ENCODE results near the gene E2F4. TPM values are rescaled to one million over a fixed set of nuclear protein-coding genes. Genes with fewer than 3 reads are reported as not detected.

The E2F4 gene
- total and polyA plus RNA-seq, 10 of the 15 experiments (the other 5 are each of a cell fraction or from before 2014, with no cell fraction given): 11.7 to 132 (median 95.9) TPM

- TF ChIP-seq, protein P1, sequence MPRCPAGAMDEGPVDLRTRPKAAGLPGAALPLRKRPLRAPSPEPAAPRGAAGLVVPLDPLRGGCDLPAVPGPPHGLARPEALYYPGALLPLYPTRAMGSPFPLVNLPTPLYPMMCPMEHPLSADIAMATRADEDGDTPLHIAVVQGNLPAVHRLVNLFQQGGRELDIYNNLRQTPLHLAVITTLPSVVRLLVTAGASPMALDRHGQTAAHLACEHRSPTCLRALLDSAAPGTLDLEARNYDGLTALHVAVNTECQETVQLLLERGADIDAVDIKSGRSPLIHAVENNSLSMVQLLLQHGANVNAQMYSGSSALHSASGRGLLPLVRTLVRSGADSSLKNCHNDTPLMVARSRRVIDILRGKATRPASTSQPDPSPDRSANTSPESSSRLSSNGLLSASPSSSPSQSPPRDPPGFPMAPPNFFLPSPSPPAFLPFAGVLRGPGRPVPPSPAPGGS (IDR thresholded peaks at IDR 0.05; ENCODE audit: borderline replicate concordance, insufficient read depth, low read depth, low read length, poor library complexity, severe bottlenecking): no peak
- TF ChIP-seq ZBTB4 (CRISPR knock-in tag; IDR thresholded peaks at IDR 0.05): no peak
- TF ChIP-seq MYC (IDR thresholded peaks at IDR 0.05; ENCODE audit: insufficient read depth, insufficient read length, insufficient replicate concordance, low read length, severe bottlenecking): no peak
- TF ChIP-seq RAD21 (IDR thresholded peaks at IDR 0.05; ENCODE audit: insufficient read depth, low read depth, low read length): no peak
These were observed 25.3 kb upstream of the E2F4 start (continued) for GRCh38 chr16:67166598-67167168.

DNA sequence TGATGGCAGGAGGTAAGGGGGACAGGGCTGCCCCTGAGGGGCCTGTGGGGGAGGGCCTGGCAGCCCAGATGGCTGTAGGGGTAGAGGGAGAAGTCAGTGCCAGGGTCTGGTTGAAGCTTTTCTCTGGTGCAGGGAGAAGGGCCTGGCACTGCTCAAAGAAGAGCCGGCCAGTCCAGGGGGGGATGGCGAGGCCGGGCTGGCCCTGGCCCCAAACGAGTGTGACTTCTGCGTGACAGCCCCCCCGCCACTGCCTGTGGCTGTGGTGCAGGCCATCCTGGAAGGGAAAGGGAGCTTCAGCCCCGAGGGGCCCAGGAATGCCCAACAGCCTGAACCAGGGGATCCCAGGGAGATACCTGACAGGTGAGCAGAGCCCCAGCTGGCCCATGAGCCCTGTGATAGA, 24.4 kb upstream of the E2F4 start:
- BruUV-seq (replicated peaks): no TSS peak
- Histone ChIP-seq H3K27me3 (replicated peaks in 1 of 2; ENCODE audit: control insufficient read depth in 2 of 2, insufficient read depth in 2 of 2, low read length in 1 of 2) (peaks cover 2 to 18% of the 10 kb centered on the region in 2 experiments), H2AFZ (ENCODE audit: control insufficient read depth, low read depth, low read length) (no peak overlapping the region), H3K9me3 (replicated peaks; ENCODE audit: control insufficient read depth, insufficient read depth, low read length) (no peaks in the 10 kb centered on the region; the same call in 2 of the 3 replicates), H3K27ac (ENCODE audit: control insufficient read depth, insufficient read depth) (no peak overlapping the region), H3K79me2 (ENCODE audit: control insufficient read depth, insufficient read depth, low read length) (no peaks in the 10 kb centered on the region), H3K36me3 (ENCODE audit: control insufficient read depth in 2 of 2, insufficient read depth in 2 of 2, low read length in 1 of 2) (no peaks in the 10 kb centered on the region), H3K9ac (ENCODE audit: control insufficient read depth, insufficient read depth, low read length) (no peak overlapping the region), H3K4me2 (ENCODE audit: control insufficient read depth, insufficient read depth) (no peak overlapping the region), H3K4me1 (ENCODE audit: control insufficient read depth, insufficient read depth, low read length) (peaks cover 48% of the 10 kb centered on the region), H4K20me1 (ENCODE audit: control insufficient read depth, insufficient read depth) (no peaks in the 10 kb centered on the region; the same call in 1 of the 2 replicates), H3K4me3 (no peak overlapping the region)
- TF ChIP-seq ZZZ3 (IDR thresholded peaks at IDR 0.05; ENCODE audit: control insufficient read depth, insufficient read length, low read depth) (no peak), WRNIP1 (IDR thresholded peaks at IDR 0.05; ENCODE audit: borderline replicate concordance, low read depth, low read length) (no peak), TCF12 (IDR thresholded peaks at IDR 0.05; ENCODE audit: low read depth, low read length) (no peak)
- TF ChIP-seq, protein P2, sequence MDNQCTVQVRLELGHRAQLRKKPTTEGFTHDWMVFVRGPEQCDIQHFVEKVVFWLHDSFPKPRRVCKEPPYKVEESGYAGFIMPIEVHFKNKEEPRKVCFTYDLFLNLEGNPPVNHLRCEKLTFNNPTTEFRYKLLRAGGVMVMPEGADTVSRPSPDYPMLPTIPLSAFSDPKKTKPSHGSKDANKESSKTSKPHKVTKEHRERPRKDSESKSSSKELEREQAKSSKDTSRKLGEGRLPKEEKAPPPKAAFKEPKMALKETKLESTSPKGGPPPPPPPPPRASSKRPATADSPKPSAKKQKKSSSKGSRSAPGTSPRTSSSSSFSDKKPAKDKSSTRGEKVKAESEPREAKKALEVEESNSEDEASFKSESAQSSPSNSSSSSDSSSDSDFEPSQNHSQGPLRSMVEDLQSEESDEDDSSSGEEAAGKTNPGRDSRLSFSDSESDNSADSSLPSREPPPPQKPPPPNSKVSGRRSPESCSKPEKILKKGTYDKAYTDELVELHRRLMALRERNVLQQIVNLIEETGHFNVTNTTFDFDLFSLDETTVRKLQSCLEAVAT (IDR thresholded peaks at IDR 0.05): no peak
- RAD21 ChIA-PET (ENCODE audit: unreplicated experiment): interaction anchor here (4.1 kb wide), 1 partner anchor 8 kb away, joined by 48 read pairs; the partner anchor contains the start of genes FBXL8 and TRADD
- intact Hi-C loops (cut with micrococcal nuclease; ENCODE audit: unreplicated experiment): no loop called here
- ATAC-seq (no peak), DNase-seq (ENCODE audit: low read depth, low spot score) (no peak), FAIRE-seq (no peak)
- in situ Hi-C loops (cut with MboI): no loop called here
- CTCF ChIA-PET: interaction anchor here (3.1 to 5.4 kb wide), 3 partner anchors 8 to 150 kb away, joined by 17 to 60 read pairs (median 31); partner anchors contain the start of genes FBXL8 and TRADD
- WGBS (ENCODE audit: insufficient coverage, insufficient replicate concordance, low lambda C conversion rate, missing lambda C conversion rate): 64% methylated on average over 7 of the region's 7 CpGs
- POLR2A ChIA-PET: interaction anchor here (0.7 to 10.9 kb wide), 3 partner anchors 7 to 321 kb away, joined by 3 to 137 read pairs (median 3); partner anchors contain the start of genes FBXL8, HSF4 and TRADD
- SMC1A ChIA-PET (ENCODE audit: uncharacterized antibody, unreplicated experiment): interaction anchor here (1.1 kb wide), 1 partner anchor 150 kb away, joined by 3 read pairs; no protein-coding TSS in a partner anchor
